Fibroblast of the aortic adventitia (primary cell): ENCODE measurements around the gene DISC1. TPM values are rescaled to one million over a fixed set of nuclear protein-coding genes. Genes with fewer than 3 reads are reported as not detected.
"Not testable (repeated sequence)": the region's sequence is repeated elsewhere in the genome, so short reads cannot be mapped to it uniquely, and the experiment has no call there.

Experiments used
- DNase-seq: peaks from one replicate; pipeline ENCODE4 v3.0.0-alpha.2; 2010; ENCODE audit warnings: low read depth
- H3K4me3 ChIP-seq: 2 replicates; pipeline ENCODE4 v1.5.1; 2011; ENCODE audit warnings: low read depth, mild to moderate bottlenecking, control low read depth, low read length, moderate library complexity
- CTCF ChIP-seq: IDR thresholded peaks from 2 replicates; pipeline ENCODE4 v1.5.1; 2011; ENCODE audit warnings: mild to moderate bottlenecking, low read length, control low read depth, inconsistent platforms; ENCODE audit not compliant: insufficient read depth
- total RNA-seq: library from RNA; depleted of rRNA; stranded (reverse); fragments of >200 nt; gene quantifications from 2 replicates; pipeline ENCODE4 v1.2.3, GENCODE V29; 2012; ENCODE audit warnings: low replicate concordance

Gene DISC1
- total RNA-seq, 1 donor: 4.7 TPM

- no peak for TF ChIP-seq CTCF
- no peak overlapping the region for H3K4me3 ChIP-seq
- peak; percentile 11 for DNase-seq
Observed at GRCh38 chr1:231959225-231959884, 332.8 kb downstream of the DISC1 start.

- not testable (repeated sequence) for DNase-seq, H3K4me3 ChIP-seq
Observed at GRCh38 chr1:231961801-231962200, 335.2 kb downstream of the DISC1 start.

- no peak for DNase-seq
- no peak for TF ChIP-seq CTCF
- no peak overlapping the region for H3K4me3 ChIP-seq
Observed at GRCh38 chr1:231962636-231963035, 336.0 kb downstream of the DISC1 start.

GRCh38 chr1:231964241-231964640 lies 337.7 kb downstream of the DISC1 start:
- TF ChIP-seq CTCF: no peak
- no peak for DNase-seq
- no peak overlapping the region for H3K4me3 ChIP-seq

GRCh38 chr1:231964961-231965360 lies 338.4 kb downstream of the DISC1 start:
- TF ChIP-seq CTCF: no peak
- H3K4me3 ChIP-seq: no peak overlapping the region
- no peak for DNase-seq

- DNase-seq: no peak
- no peak for TF ChIP-seq CTCF
- H3K4me3 ChIP-seq: no peak overlapping the region
Observed at GRCh38 chr1:231965615-231966014, 339.0 kb downstream of the DISC1 start.

- DNase-seq: no peak
- H3K4me3 ChIP-seq: no peak overlapping the region
- no peak for TF ChIP-seq CTCF
Observed at GRCh38 chr1:231966983-231967382, 340.4 kb downstream of the DISC1 start.
